WI38 (cell line): ENCODE data around the gene RRAGD.

Experiments used
- H3K4me3 ChIP-seq: 2 replicates; pipeline ENCODE4 v1.5.1; 2011; ENCODE audit warnings: low read depth, mild to moderate bottlenecking, control low read depth, low read length
- TF ChIP-seq, protein P1 (sequence below): IDR thresholded peaks from 2 replicates; pipeline ENCODE4 v1.5.1; 2012; ENCODE audit warnings: low read depth, mild to moderate bottlenecking, control low read depth, low read length

The RRAGD gene

DNA sequence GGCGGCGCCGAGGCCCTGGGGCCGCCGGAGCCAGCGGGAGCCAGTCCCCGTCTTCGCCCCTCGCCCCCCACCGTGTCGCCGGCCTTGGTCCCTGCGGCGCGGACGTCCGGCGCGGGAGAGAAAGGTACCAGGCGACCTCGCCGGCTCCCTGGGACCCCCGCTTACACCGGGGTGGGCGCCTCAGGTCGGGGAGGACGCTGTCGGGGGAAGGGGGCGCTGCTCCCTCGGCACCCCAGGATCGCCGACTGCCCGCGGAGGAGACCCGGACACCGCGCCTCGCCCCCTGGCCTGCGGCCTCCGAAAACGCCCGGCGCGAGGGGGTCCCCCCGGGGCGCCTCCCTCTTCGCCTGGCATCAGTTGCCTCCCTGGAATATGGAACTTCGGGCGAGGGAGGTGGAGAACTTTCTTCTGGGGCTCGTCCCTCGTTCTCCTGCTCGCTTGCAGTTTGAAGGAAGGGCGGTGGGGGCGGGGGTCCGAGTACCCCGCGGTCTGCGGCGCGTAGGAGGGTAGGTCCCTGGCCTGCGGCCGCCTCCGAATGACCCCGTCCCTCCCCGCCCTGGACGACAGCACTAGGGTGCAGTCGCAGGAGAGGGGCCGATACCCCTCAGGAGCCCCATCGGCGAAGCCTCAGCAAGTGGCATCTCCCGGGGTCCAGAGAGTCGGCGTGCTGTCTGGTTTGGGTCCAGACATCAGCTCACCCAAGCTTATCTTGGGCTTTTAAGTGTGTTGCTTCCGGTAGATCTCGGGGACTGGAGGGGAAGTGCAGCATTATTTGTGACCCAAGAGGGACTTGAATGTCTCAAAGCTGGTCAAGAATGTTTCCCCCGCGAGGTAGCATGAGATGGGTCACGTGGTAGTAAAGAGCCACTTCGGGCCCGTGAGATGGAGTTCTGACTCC is 21.4 kb upstream of the RRAGD start:
- TF ChIP-seq, protein P1, sequence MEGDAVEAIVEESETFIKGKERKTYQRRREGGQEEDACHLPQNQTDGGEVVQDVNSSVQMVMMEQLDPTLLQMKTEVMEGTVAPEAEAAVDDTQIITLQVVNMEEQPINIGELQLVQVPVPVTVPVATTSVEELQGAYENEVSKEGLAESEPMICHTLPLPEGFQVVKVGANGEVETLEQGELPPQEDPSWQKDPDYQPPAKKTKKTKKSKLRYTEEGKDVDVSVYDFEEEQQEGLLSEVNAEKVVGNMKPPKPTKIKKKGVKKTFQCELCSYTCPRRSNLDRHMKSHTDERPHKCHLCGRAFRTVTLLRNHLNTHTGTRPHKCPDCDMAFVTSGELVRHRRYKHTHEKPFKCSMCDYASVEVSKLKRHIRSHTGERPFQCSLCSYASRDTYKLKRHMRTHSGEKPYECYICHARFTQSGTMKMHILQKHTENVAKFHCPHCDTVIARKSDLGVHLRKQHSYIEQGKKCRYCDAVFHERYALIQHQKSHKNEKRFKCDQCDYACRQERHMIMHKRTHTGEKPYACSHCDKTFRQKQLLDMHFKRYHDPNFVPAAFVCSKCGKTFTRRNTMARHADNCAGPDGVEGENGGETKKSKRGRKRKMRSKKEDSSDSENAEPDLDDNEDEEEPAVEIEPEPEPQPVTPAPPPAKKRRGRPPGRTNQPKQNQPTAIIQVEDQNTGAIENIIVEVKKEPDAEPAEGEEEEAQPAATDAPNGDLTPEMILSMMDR: no peak
- H3K4me3 ChIP-seq: peak overlapping the region; percentile 22; the same call in 1 of the 2 replicates

DNA sequence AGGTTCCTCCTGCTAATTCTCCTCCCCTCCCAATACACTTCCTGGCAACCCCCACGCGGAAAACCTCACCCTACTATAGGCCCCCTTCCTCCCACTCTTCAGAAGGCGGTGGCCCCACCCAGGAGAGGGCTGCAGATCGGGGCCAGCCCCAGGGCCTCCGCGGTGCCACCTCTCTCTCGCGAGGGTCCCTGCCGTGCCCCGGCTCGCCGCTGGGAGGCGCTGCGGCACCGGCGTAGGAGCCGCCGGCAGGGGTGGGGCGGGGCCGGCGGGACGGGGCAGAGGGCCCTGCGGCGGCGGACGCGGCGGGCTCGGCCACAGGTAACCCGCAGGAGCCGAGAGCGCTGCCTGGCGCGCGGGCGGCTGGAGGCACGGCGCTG is 20.8 kb upstream of the RRAGD start, which contains the start of gene ANKRD6:
TSS of gene ANKRD6 (plus strand) at position 278 of the 377 bp plus-strand sequence. CDS start 133,825 bp downstream, outside the sequence.
- TF ChIP-seq, protein P1: peak; percentile 47
- H3K4me3 ChIP-seq: peak within 1 kb of the TSS; percentile 30

- TF ChIP-seq, protein P1: no peak
- no peak overlapping the region for H3K4me3 ChIP-seq
These were observed 18.3 kb upstream of the RRAGD start for GRCh38 chr6:89430201-89430962.

DNA sequence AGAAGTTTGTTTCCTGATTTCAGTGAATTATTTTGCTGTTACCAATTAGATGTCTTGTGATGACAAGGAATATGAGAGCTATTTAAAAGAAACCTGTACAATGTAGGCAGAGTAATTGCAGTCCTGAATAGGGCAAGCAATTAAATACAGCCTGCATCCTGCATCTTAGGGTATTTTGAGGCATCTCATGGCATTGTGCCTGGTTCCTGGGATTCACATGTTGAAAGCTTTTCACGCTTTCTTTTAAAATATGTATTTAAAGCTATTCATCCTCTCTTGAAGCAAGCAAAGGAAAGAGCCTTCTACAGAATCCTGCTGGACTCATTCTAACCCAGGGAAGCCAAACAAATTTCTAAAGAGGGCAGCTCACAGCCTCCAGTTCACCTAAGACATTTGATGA is 4.7 kb upstream of the RRAGD start:
- TF ChIP-seq, protein P1: no peak
- no peak overlapping the region for H3K4me3 ChIP-seq

DNA sequence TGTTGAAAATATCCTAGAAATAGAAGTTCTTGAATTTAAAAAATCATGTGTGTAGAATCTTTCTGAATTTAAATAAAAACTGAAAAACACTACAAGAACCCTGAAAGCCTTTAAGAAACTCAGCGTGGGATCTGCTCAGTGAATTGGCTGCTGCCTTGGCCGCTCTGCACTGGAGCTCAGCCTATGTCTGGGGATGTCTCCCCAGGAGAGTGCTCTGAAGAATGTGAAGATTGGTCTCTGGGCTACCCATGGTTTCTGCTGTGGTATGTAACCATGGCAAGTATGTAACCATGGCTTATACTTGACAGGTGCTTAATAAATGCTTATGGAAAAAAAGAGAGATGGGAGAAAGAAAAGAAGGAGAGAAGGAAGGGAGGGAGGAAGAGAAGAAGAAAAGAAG is 3.1 kb upstream of the RRAGD start:
- no peak overlapping the region for H3K4me3 ChIP-seq
- TF ChIP-seq, protein P1: no peak

DNA sequence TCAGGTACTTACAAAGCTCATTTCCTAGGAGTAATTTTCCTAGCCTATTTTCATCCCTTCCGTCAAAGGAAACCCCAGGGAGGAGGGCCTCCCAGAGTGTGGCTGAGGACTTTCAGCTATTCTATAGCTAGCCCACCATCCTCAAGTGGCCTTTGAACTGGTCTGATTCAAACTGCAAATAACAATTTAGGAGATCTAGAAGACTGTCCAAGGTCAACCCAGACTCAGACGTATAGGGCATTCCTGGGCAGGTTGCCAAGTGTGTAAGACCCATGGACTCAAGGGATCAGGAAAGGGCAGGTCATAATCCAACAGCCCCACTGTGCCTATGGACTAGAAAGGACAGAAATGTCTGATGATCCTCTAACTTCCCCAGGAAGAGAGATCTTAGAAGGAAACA is 2.1 kb upstream of the RRAGD start:
- no peak overlapping the region for H3K4me3 ChIP-seq
- TF ChIP-seq, protein P1: no peak

DNA sequence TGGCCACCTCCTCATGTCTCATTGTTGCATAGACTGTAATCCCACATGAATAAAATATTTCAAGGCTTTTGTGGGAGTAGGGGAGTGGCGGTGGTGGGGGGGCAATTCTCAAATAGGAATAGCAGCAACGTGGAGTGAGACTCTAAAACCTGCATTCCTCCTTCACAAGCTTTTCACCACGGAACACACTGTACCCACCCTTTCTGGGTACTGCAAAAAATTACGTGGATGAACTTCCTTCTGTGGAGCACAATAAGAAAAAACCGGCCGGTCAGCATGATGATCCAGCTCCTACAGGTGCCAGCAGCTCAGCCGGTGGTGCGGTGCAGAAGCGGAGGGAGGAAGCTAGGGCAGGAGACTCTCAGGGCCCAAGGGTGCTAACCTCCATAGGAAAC is 930 bp upstream of the RRAGD start:
- no peak overlapping the region for H3K4me3 ChIP-seq
- TF ChIP-seq, protein P1: no peak
